ENCODE measurements around the gene TMEM108.

TMEM108 gene

GRCh38 chr3:133428552-133428951, 390.4 kb downstream of the TMEM108 start:
- Histone ChIP-seq H3K4me3 (ENCODE audit: low read depth, low read length, poor library complexity, severe bottlenecking) (no peak overlapping the region), H3K4me1 (ENCODE audit: insufficient read depth, low read length, severe bottlenecking) (peaks cover 27% of the 10 kb centered on the region), H4K20me1 (ENCODE audit: insufficient read depth, low read length) (no peaks in the 10 kb centered on the region), H3K4me2 (ENCODE audit: low read length) (no peak overlapping the region), H3K9me3 (ENCODE audit: low read length) (no peaks in the 10 kb centered on the region), H3K79me2 (ENCODE audit: insufficient read depth, low read length) (no peaks in the 10 kb centered on the region), H3K27ac (ENCODE audit: low read depth, low read length, poor library complexity, severe bottlenecking) (no peak overlapping the region), H3K9me2 (ENCODE audit: low read depth, low read length) (no peaks in the 10 kb centered on the region), H3K36me3 (ENCODE audit: insufficient read depth, low read length) (peaks cover 9% of the 10 kb centered on the region; the same call in 1 of the 2 replicates), H2AFZ (ENCODE audit: low read length) (no peak overlapping the region), H3F3A (ENCODE audit: insufficient read depth, low read length) (peaks cover 3% of the 10 kb centered on the region; the same call in 1 of the 2 replicates), H3K9ac (ENCODE audit: low read length) (no peak overlapping the region), H3K27me3 (ENCODE audit: insufficient read depth, low read length) (no peaks in the 10 kb centered on the region)
- TF ChIP-seq CTCF (IDR thresholded peaks at IDR 0.05; ENCODE audit: low read length), result no peak
- no peak for TF ChIP-seq EZH2 (IDR thresholded peaks at IDR 0.05; ENCODE audit: borderline replicate concordance, low read length)

GRCh38 chr3:133429063-133429462, 390.9 kb downstream of the TMEM108 start:
- Histone ChIP-seq H2AFZ (ENCODE audit: low read length) (no peak overlapping the region), H3K9me3 (ENCODE audit: low read length) (no peaks in the 10 kb centered on the region), H3K4me1 (ENCODE audit: insufficient read depth, low read length, severe bottlenecking) (peaks cover 22% of the 10 kb centered on the region), H4K20me1 (ENCODE audit: insufficient read depth, low read length) (no peaks in the 10 kb centered on the region), H3K9me2 (ENCODE audit: low read depth, low read length) (no peaks in the 10 kb centered on the region), H3K4me3 (ENCODE audit: low read depth, low read length, poor library complexity, severe bottlenecking) (no peak overlapping the region), H3F3A (ENCODE audit: insufficient read depth, low read length) (peaks cover 3% of the 10 kb centered on the region; the same call in 1 of the 2 replicates), H3K36me3 (ENCODE audit: insufficient read depth, low read length) (peaks cover 9% of the 10 kb centered on the region; the same call in 1 of the 2 replicates), H3K27me3 (ENCODE audit: insufficient read depth, low read length) (no peaks in the 10 kb centered on the region), H3K27ac (ENCODE audit: low read depth, low read length, poor library complexity, severe bottlenecking) (no peak overlapping the region), H3K4me2 (ENCODE audit: low read length) (no peak overlapping the region), H3K79me2 (ENCODE audit: insufficient read depth, low read length) (no peaks in the 10 kb centered on the region), H3K9ac (ENCODE audit: low read length) (no peak overlapping the region)
- no peak for TF ChIP-seq EZH2 (IDR thresholded peaks at IDR 0.05; ENCODE audit: borderline replicate concordance, low read length)
- peak; percentile 31; the same call in 1 of the 2 replicates for TF ChIP-seq CTCF (IDR thresholded peaks at IDR 0.05; ENCODE audit: low read length)

- H3K9me3 ChIP-seq (ENCODE audit: low read length), result peaks cover 6% of the 10 kb centered on the region
- H3K79me2 ChIP-seq (ENCODE audit: insufficient read depth, low read length), result no peaks in the 10 kb centered on the region
- no peaks in the 10 kb centered on the region for H3K9me2 ChIP-seq (ENCODE audit: low read depth, low read length)
- no peaks in the 10 kb centered on the region for H4K20me1 ChIP-seq (ENCODE audit: insufficient read depth, low read length)
- TF ChIP-seq CTCF (IDR thresholded peaks at IDR 0.05; ENCODE audit: low read length), result no peak
- TF ChIP-seq EZH2 (IDR thresholded peaks at IDR 0.05; ENCODE audit: borderline replicate concordance, low read length), result no peak
- no peak overlapping the region for H3K9ac ChIP-seq (ENCODE audit: low read length)
- peaks cover 39% of the 10 kb centered on the region for H3K4me1 ChIP-seq (ENCODE audit: insufficient read depth, low read length, severe bottlenecking)
- no peak overlapping the region for H3K27ac ChIP-seq (ENCODE audit: low read depth, low read length, poor library complexity, severe bottlenecking)
- H3K4me3 ChIP-seq (ENCODE audit: low read depth, low read length, poor library complexity, severe bottlenecking), result no peak overlapping the region
- H3F3A ChIP-seq (ENCODE audit: insufficient read depth, low read length), result no peaks in the 10 kb centered on the region
- H3K4me2 ChIP-seq (ENCODE audit: low read length), result no peak overlapping the region
- H3K27me3 ChIP-seq (ENCODE audit: insufficient read depth, low read length), result no peaks in the 10 kb centered on the region
- no peak overlapping the region for H2AFZ ChIP-seq (ENCODE audit: low read length)
- peaks cover 20% of the 10 kb centered on the region for H3K36me3 ChIP-seq (ENCODE audit: insufficient read depth, low read length)
Measured at GRCh38 chr3:133439563-133439962, 401.4 kb downstream of the TMEM108 start.

Measured in OCI-LY1 (cell line).